GDM1 (cell line): Measurements from ENCODE around the gene LINGO3.
"Not testable (repeated sequence)": the region's sequence is repeated elsewhere in the genome, so short reads cannot be mapped to it uniquely, and the experiment has no call there.

Experiments
- DNase-seq: peaks from one replicate; lab custom pipeline; 2025; lab: John Stamatoyannopoulos, UW

LINGO3 gene

GRCh38 chr19:2308114-2308556, at the start of gene LINGO3:
Gene LINGO3 (minus strand): TSS chr19:2308154. CDS start chr19:2291776, 16,378 bp downstream.
- no peak for DNase-seq

GRCh38 chr19:2356036-2356646, 48.2 kb upstream of the LINGO3 start:
- no peak for DNase-seq

- no peak for DNase-seq
Observed at GRCh38 chr19:2355168-2356035, 47.4 kb upstream of the LINGO3 start.

- DNase-seq: no peak
Observed at GRCh38 chr19:2354670-2355069, 46.7 kb upstream of the LINGO3 start.

GRCh38 chr19:2353887-2354592, 46.1 kb upstream of the LINGO3 start:
- DNase-seq: no peak

- no peak for DNase-seq
Observed at GRCh38 chr19:2353159-2353886, 45.4 kb upstream of the LINGO3 start.

- no peak for DNase-seq
Observed at GRCh38 chr19:2352121-2352520, 44.2 kb upstream of the LINGO3 start.

GRCh38 chr19:2351591-2351990, 43.6 kb upstream of the LINGO3 start:
- DNase-seq: no peak

- no peak for DNase-seq
Observed at GRCh38 chr19:2350656-2351055, 42.7 kb upstream of the LINGO3 start.

GRCh38 chr19:2349818-2350217, 41.9 kb upstream of the LINGO3 start:
- DNase-seq: not testable (repeated sequence)

GRCh38 chr19:2345794-2346663, 38.1 kb upstream of the LINGO3 start:
- no peak for DNase-seq

- no peak for DNase-seq
Observed at GRCh38 chr19:2345076-2345475, 37.1 kb upstream of the LINGO3 start.

GRCh38 chr19:2344381-2344870, 36.5 kb upstream of the LINGO3 start:
- DNase-seq: no peak

GRCh38 chr19:2343289-2343982, 35.5 kb upstream of the LINGO3 start:
- DNase-seq: no peak

- DNase-seq: no peak
Observed at GRCh38 chr19:2342656-2343288, 34.8 kb upstream of the LINGO3 start.

GRCh38 chr19:2341982-2342381, 34.0 kb upstream of the LINGO3 start:
- no peak for DNase-seq

GRCh38 chr19:2341244-2341751, 33.3 kb upstream of the LINGO3 start:
- DNase-seq: no peak

GRCh38 chr19:2340496-2341243, 32.7 kb upstream of the LINGO3 start:
- no peak for DNase-seq
